IMR-90 (cell line): ENCODE measurements around the gene OSBPL3.

Source experiments
- MAFK ChIP-seq: IDR thresholded peaks from 2 replicates; pipeline ENCODE4 v1.6.1; 2012; ENCODE audit warnings: low read depth, low read length, improper control_type of control experiment
- MXI1 ChIP-seq: IDR thresholded peaks from 2 replicates; pipeline ENCODE4 v1.6.1; 2012; ENCODE audit warnings: low read depth, mild to moderate bottlenecking, low read length, moderate library complexity, borderline replicate concordance
- RAD21 ChIP-seq: IDR thresholded peaks from 2 replicates; pipeline ENCODE4 v1.6.1; 2012; ENCODE audit warnings: low read length, improper control_type of control experiment
- RCOR1 ChIP-seq: IDR thresholded peaks from 2 replicates; pipeline ENCODE4 v1.6.1; 2012; ENCODE audit warnings: mild to moderate bottlenecking, low read length, improper control_type of control experiment; ENCODE audit not compliant: insufficient replicate concordance
- TF ChIP-seq, protein P1 (sequence below): conservative IDR thresholded peaks from 2 replicates; pipeline ENCODE4 v1.5.1; 2012; ENCODE audit warnings: mild to moderate bottlenecking, low read depth, low read length, improper control_type of control experiment
- TF ChIP-seq, protein P2 (sequence below): fragments of 150-350 bp; IDR thresholded peaks from 2 replicates; pipeline ENCODE4 v1.6.1; 2017; ENCODE audit warnings: mild to moderate bottlenecking, antibody characterized with exemption, low read length, low read depth
- TF ChIP-seq, protein P3 (sequence below): fragments of 150-350 bp; IDR thresholded peaks from 2 replicates; pipeline ENCODE4 v1.6.1; 2016; ENCODE audit warnings: low read depth, mild to moderate bottlenecking, low read length, moderate library complexity, borderline replicate concordance

DNA sequence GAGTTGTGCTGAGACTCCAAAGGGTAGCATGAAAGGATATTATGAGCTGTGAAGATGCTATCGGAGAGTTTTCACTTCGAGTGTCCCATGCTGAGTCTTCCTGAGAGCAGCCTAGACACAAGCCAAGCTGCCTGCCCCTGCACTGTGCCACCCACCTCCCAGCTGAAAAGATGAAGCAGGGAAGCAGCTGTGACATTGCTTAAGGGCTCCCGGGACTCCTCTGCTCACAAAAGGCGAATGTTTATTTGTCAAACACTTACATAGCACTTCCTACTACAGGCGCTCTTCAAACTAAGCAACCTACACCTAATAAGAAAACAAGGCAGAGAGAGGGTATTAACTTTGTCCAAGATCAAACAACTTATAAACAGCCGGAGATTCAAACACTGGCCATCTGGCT is 95.6 kb downstream of the OSBPL3 start:
- TF ChIP-seq, protein P1, sequence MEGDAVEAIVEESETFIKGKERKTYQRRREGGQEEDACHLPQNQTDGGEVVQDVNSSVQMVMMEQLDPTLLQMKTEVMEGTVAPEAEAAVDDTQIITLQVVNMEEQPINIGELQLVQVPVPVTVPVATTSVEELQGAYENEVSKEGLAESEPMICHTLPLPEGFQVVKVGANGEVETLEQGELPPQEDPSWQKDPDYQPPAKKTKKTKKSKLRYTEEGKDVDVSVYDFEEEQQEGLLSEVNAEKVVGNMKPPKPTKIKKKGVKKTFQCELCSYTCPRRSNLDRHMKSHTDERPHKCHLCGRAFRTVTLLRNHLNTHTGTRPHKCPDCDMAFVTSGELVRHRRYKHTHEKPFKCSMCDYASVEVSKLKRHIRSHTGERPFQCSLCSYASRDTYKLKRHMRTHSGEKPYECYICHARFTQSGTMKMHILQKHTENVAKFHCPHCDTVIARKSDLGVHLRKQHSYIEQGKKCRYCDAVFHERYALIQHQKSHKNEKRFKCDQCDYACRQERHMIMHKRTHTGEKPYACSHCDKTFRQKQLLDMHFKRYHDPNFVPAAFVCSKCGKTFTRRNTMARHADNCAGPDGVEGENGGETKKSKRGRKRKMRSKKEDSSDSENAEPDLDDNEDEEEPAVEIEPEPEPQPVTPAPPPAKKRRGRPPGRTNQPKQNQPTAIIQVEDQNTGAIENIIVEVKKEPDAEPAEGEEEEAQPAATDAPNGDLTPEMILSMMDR = no peak
- TF ChIP-seq, protein P2, sequence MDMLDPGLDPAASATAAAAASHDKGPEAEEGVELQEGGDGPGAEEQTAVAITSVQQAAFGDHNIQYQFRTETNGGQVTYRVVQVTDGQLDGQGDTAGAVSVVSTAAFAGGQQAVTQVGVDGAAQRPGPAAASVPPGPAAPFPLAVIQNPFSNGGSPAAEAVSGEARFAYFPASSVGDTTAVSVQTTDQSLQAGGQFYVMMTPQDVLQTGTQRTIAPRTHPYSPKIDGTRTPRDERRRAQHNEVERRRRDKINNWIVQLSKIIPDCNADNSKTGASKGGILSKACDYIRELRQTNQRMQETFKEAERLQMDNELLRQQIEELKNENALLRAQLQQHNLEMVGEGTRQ = no peak
- no peak for TF ChIP-seq MAFK
- TF ChIP-seq, protein P3, sequence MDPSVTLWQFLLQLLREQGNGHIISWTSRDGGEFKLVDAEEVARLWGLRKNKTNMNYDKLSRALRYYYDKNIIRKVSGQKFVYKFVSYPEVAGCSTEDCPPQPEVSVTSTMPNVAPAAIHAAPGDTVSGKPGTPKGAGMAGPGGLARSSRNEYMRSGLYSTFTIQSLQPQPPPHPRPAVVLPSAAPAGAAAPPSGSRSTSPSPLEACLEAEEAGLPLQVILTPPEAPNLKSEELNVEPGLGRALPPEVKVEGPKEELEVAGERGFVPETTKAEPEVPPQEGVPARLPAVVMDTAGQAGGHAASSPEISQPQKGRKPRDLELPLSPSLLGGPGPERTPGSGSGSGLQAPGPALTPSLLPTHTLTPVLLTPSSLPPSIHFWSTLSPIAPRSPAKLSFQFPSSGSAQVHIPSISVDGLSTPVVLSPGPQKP = no peak
- no peak for TF ChIP-seq RAD21
- no peak for TF ChIP-seq RCOR1
- TF ChIP-seq MXI1 = no peak
